K562 (cell line): ENCODE measurements around the gene IL1B. TPM values are rescaled to one million over a fixed set of nuclear protein-coding genes. Genes with fewer than 3 reads are reported as not detected.
A peak's percentile ranks its signal among the peaks of the same experiment; 100 is the strongest.
"Not testable (repeated sequence)": the region's sequence is repeated elsewhere in the genome, so short reads cannot be mapped to it uniquely, and the experiment has no call there.

ENCODE experiments used
- ATAC-seq: fragments of 200-7000 bp; cut with Tn5 transposase; 3 replicates; pipeline ENCODE4 v1.9.1; 2020; ENCODE audit warnings: moderate library complexity
- BruUV-seq: library from RNA; stranded (reverse); fragments of 400-500 nt; replicated peaks from 2 replicates; lab custom pipeline; 2021; lab: Mats Ljungman, UMichigan
- CTCF ChIA-PET: fragments of 300-600 bp; formaldehyde crosslinking; extraction: SDS; loops from one replicate; lab custom pipeline; 2021; ENCODE audit warnings: low intra/inter-chr PET ratio; lab: Yijun Ruan, JAX
- POLR2A ChIA-PET: fragments of 300-600, 350-650 bp; sonication (Branson Sonifier 250); formaldehyde crosslinking; extraction: SDS; loops from one replicate; lab custom pipeline; 2021; ENCODE audit warnings: antibody characterized with exemption, inconsistent platforms; lab: Yijun Ruan, JAX
- DNase-seq, 4 experiments: peaks; one replicate each; pipeline versions ENCODE4 v3.0.0 to v3.0.0-alpha.2; 2011 to 2018; ENCODE audit warnings: low spot score in 3 of 4, mixed read lengths in 3 of 4; ENCODE audit errors: extremely low read depth in 1 of 4
- FAIRE-seq: peaks from 2 replicates; lab custom pipeline; 2011; peaks lifted over from hg19 to GRCh38; lab: Jason Lieb, UNC
- H2AFZ ChIP-seq: 2 replicates; pipeline ENCODE4 v1.6.0; 2011; ENCODE audit warnings: low read depth, low read length, control low read depth, inconsistent platforms
- H3K27ac ChIP-seq: fragments of 200-600 bp; 3 replicates; pipeline ENCODE4 v1.8.0; 2011; ENCODE audit warnings: low read depth, mild to moderate bottlenecking, control low read depth, inconsistent platforms, low read length, moderate library complexity, mixed read lengths; ENCODE audit errors: extremely low read depth
- H3K27me3 ChIP-seq, 2 experiments: fragments of 300-600 bp in 1 of 2; 2 replicates in 1 of 2; 3 replicates in 1 of 2; pipeline versions ENCODE4 v1.6.0 to v1.8.0; 2011; ENCODE audit warnings: inconsistent platforms in 2 of 2, low read length in 2 of 2, mild to moderate bottlenecking in 1 of 2, mixed read lengths in 1 of 2, moderate library complexity in 1 of 2; ENCODE audit not compliant: control insufficient read depth in 2 of 2, insufficient read depth in 2 of 2
- H3K36me3 ChIP-seq: fragments of 300-600 bp; 3 replicates; pipeline ENCODE4 v1.8.0; 2011; ENCODE audit warnings: mild to moderate bottlenecking, low read length, inconsistent platforms; ENCODE audit not compliant: control insufficient read depth, insufficient read depth
- H3K4me1 ChIP-seq, 2 experiments: fragments of 200-600 bp in 1 of 2; replicated peaks in 1 of 2; 2 replicates in 1 of 2; 3 replicates in 1 of 2; pipeline versions ENCODE4 v1.5.1 to v1.8.0; 2011; ENCODE audit warnings: inconsistent platforms in 2 of 2, low read length in 2 of 2, mild to moderate bottlenecking in 1 of 2, mixed read lengths in 1 of 2, moderate library complexity in 1 of 2; ENCODE audit not compliant: control insufficient read depth in 2 of 2, insufficient read depth in 2 of 2
- H3K4me2 ChIP-seq: 2 replicates; pipeline ENCODE4 v1.6.1; 2011; ENCODE audit warnings: low read length, control low read depth, inconsistent platforms, mixed read lengths; ENCODE audit not compliant: insufficient read depth
- H3K4me3 ChIP-seq: fragments of 200-600 bp; sonication (generic), shearing (Covaris generic); 2 replicates; pipeline ENCODE4 v1.5.1; 2016; ENCODE audit warnings: control low read depth, inconsistent platforms
- H3K79me2 ChIP-seq: fragments of 200-600 bp; 3 replicates; pipeline ENCODE4 v1.8.0; 2011; ENCODE audit warnings: low read length, inconsistent platforms; ENCODE audit not compliant: control insufficient read depth, insufficient read depth
- H3K9ac ChIP-seq, 2 experiments: 2 replicates each; pipeline versions ENCODE4 v1.6.0 to v1.6.1; 2011; ENCODE audit warnings: low read depth in 2 of 2, low read length in 2 of 2, control low read depth in 1 of 2, inconsistent platforms in 1 of 2, mild to moderate bottlenecking in 1 of 2, mixed read lengths in 1 of 2; ENCODE audit not compliant: insufficient read depth in 1 of 2
- H3K9me1 ChIP-seq: one replicate; pipeline ENCODE4 v1.6.0; 2011; ENCODE audit warnings: inconsistent platforms, mild to moderate bottlenecking, low read length, moderate library complexity; ENCODE audit not compliant: control insufficient read depth, insufficient read depth
- H3K9me3 ChIP-seq: replicated peaks from 2 replicates; pipeline ENCODE4 v1.5.1; 2011; ENCODE audit warnings: low read depth, low read length, inconsistent platforms; ENCODE audit not compliant: control insufficient read depth, insufficient read depth
- H4K20me1 ChIP-seq: replicated peaks from 2 replicates; pipeline ENCODE4 v1.6.1; 2011; ENCODE audit warnings: low read length, inconsistent platforms, mixed read lengths; ENCODE audit not compliant: control insufficient read depth, insufficient read depth
- AFF4 ChIP-seq: sonication (generic); formaldehyde crosslinking; IDR thresholded peaks from 2 replicates; pipeline ENCODE4 v1.8.0; 2023; ENCODE audit warnings: mild to moderate bottlenecking, missing genetic modification reagents
- BCOR ChIP-seq: fragments of 450-650 bp; IDR thresholded peaks from 2 replicates; pipeline ENCODE4 v1.6.1; 2016
- BRF1 ChIP-seq: IDR thresholded peaks from 3 replicates; pipeline ENCODE4 v1.6.1; 2011; ENCODE audit warnings: borderline replicate concordance, mild to moderate bottlenecking; ENCODE audit not compliant: insufficient read length; ENCODE audit errors: extremely low read depth
- GABPB1 ChIP-seq: sonication (generic); formaldehyde crosslinking; IDR thresholded peaks from 2 replicates; pipeline ENCODE4 v1.8.0; 2022; ENCODE audit warnings: mild to moderate bottlenecking, missing genetic modification reagents
- HMG20B ChIP-seq: fragments of 250-450 bp; sonication (Bioruptor Pico); IDR thresholded peaks from 2 replicates; pipeline ENCODE4 v1.5.0; 2021; ENCODE audit warnings: mild to moderate bottlenecking
- KDM1A ChIP-seq, 2 experiments: fragments of 450-650 bp; IDR thresholded peaks; 2 replicates each; pipeline ENCODE4 v1.6.1; 2016; ENCODE audit warnings: mild to moderate bottlenecking in 2 of 2
- MEF2D ChIP-seq: conservative IDR thresholded peaks from 2 replicates; pipeline ENCODE4 v1.6.1; 2016; ENCODE audit warnings: low read depth, missing genetic modification characterization, missing compliant biosample characterization
- NFE2L1 ChIP-seq: fragments of 450-650 bp; IDR thresholded peaks from 2 replicates; pipeline ENCODE4 v1.6.1; 2016; ENCODE audit warnings: missing genetic modification characterization, low read depth, mild to moderate bottlenecking, missing compliant biosample characterization, moderate library complexity, borderline replicate concordance
- POLR3G ChIP-seq: IDR thresholded peaks from 2 replicates; pipeline ENCODE4 v1.6.1; 2011; ENCODE audit not compliant: insufficient read length, insufficient replicate concordance; ENCODE audit errors: extremely low read depth
- ZBTB7A ChIP-seq: IDR thresholded peaks from 2 replicates; pipeline ENCODE4 v1.6.1; 2011; ENCODE audit warnings: low read depth, mild to moderate bottlenecking, low read length, moderate library complexity, borderline replicate concordance; ENCODE audit not compliant: control insufficient read depth
- ZFP36 ChIP-seq: fragments of 150-350 bp; IDR thresholded peaks from 2 replicates; pipeline ENCODE4 v1.6.1; 2018; ENCODE audit warnings: low read length, low read depth; ENCODE audit not compliant: partially characterized antibody
- ZNF146 ChIP-seq: IDR thresholded peaks from one replicate; pipeline ENCODE4 v1.6.1; 2018; ENCODE audit warnings: missing compliant biosample characterization; ENCODE audit not compliant: unreplicated experiment
- WGBS: fragments of 100-300 bp; shearing (Covaris generic); methylation state at CpG from one replicate; pipeline ENCODE4 v1.1.6; 2016; ENCODE audit warnings: low coverage, mixed read lengths; ENCODE audit not compliant: insufficient coverage; ENCODE audit errors: missing lambda C conversion rate; 5-methylcytosine and 5-hydroxymethylcytosine counted together
- in situ Hi-C: fragments of 300-500 bp; cut with MboI; formaldehyde crosslinking; loops from 4 replicates; pipeline ENCODE4 v1.15.0; 2018; ENCODE audit warnings: inconsistent platforms, mixed read lengths
- intact Hi-C: fragments of 100-400 bp; cut with micrococcal nuclease; formaldehyde crosslinking; loops from 2 replicates; pipeline ENCODE4 v1.14.2; 2022
- polyA plus RNA-seq, 8 experiments: library from polyadenylated mRNA; depleted of rRNA in 4 of 8; stranded (reverse) in 5 of 8; unstranded in 3 of 8; fragments of >200 nt; fragmentation: Nextera tagmentation in 2 of 8; fragmentation: Illumina TruSeq in 1 of 8; extraction: Ambion mirVana in 2 of 8; extraction: Trizol in 1 of 8; gene quantifications; 2 replicates each; pipeline versions ENCODE4 v1.2.1 to v1.2.3, GENCODE V29; 2011 to 2014; ENCODE audit warnings: inconsistent platforms in 1 of 8, missing spikeins in 1 of 8
- total RNA-seq, 7 experiments: library from RNA; depleted of rRNA in 6 of 7; stranded (reverse); fragments of >200 nt in 6 of 7; fragmentation: Illumina TruSeq in 2 of 7; extraction: Trizol in 2 of 7; gene quantifications; 2 replicates each; pipeline versions ENCODE4 v1.2.1 to v1.2.3, GENCODE V29; 2011 to 2021; ENCODE audit warnings: low replicate concordance in 1 of 7

The IL1B gene
- total and polyA plus RNA-seq, 9 of the 15 experiments (the other 6 are each of a cell fraction or from before 2014, with no cell fraction given) = 0.29 TPM; not detected in 8

GRCh38 chr2:112859406-112860183, 23.0 kb upstream of the IL1B start:
- H3K36me3 ChIP-seq, H4K20me1 ChIP-seq, H3K27ac ChIP-seq, H3K9me1 ChIP-seq, H3K4me2 ChIP-seq, DNase-seq, ATAC-seq, H2AFZ ChIP-seq, H3K9me3 ChIP-seq, FAIRE-seq, H3K4me3 ChIP-seq, H3K4me1 ChIP-seq, BruUV-seq, in situ Hi-C loops, H3K79me2 ChIP-seq, intact Hi-C loops, H3K27me3 ChIP-seq, H3K9ac ChIP-seq, CTCF ChIA-PET: not testable (repeated sequence)
- POLR2A ChIA-PET = interaction anchor here (1.2 kb wide), 1 partner anchor 27 kb away, joined by 3 read pairs; no protein-coding TSS in a partner anchor
- peak; percentile 75 for TF ChIP-seq ZNF146 (CRISPR knock-in tag)
- 0 out of 4 replicates have a peak, but pooled peaks of 1 of the 2 experiments have one; percentile 13 for TF ChIP-seq KDM1A (IDR thresholded peaks at IDR 0.05)
- peak; percentile 59 for TF ChIP-seq BCOR
- peak; percentile 73 for TF ChIP-seq ZFP36
- 29% methylated on average over 6 of the region's 6 CpGs for WGBS

- Histone ChIP-seq H3K36me3 (no peaks in the 10 kb centered on the region), H3K4me1 (peaks cover 3 to 5% of the 10 kb centered on the region in 2 experiments; a peak in 3 of 5 replicates), H3K9me3 (no peaks in the 10 kb centered on the region)
- intact Hi-C loops = no loop called here
- no TSS peak for BruUV-seq
- TF ChIP-seq HMG20B (CRISPR knock-in tag) (no peak), BRF1 (no peak), MEF2D (tag) (no peak), GABPB1 (no peak), POLR3G (no peak), ZBTB7A (no peak), AFF4 (CRISPR knock-in tag) (no peak), NFE2L1 (no peak)
- TF ChIP-seq, all 486 proteins: peak for 0
- ATAC-seq = no peak
- POLR2A ChIA-PET = interaction anchor here (1.5 kb wide), 1 partner anchor 14 kb away, joined by 7 read pairs; no protein-coding TSS in a partner anchor
- H4K20me1 ChIP-seq = no peaks in the 10 kb centered on the region
- CTCF ChIA-PET = no interaction called here
- 31% methylated on average over 5 of the region's 5 CpGs for WGBS
- H3K9me1 ChIP-seq = no peaks in the 10 kb centered on the region
- no peak overlapping the region for H3K4me2 ChIP-seq
- H3K27me3 ChIP-seq = peaks cover 7 to 9% of the 10 kb centered on the region in 2 experiments; a peak in 3 of 5 replicates
- H3K9ac ChIP-seq = no peak overlapping the region
- no peak for FAIRE-seq
- H3K27ac ChIP-seq = no peak overlapping the region
- H2AFZ ChIP-seq = no peak overlapping the region; the same call in 1 of the 2 replicates
- DNase-seq = no peak
- H3K4me3 ChIP-seq = no peak overlapping the region
- in situ Hi-C loops = no loop called here
- H3K79me2 ChIP-seq = no peaks in the 10 kb centered on the region
Observed at GRCh38 chr2:112850588-112850987, 14.0 kb upstream of the IL1B start.
